K562 (cell line): ENCODE data around the gene EHBP1. TPM values are rescaled to one million over a fixed set of nuclear protein-coding genes. Genes with fewer than 3 reads are reported as not detected.

Experiments used
- ATAC-seq: fragments of 200-7000 bp; cut with Tn5 transposase; 3 replicates; pipeline ENCODE4 v1.9.1; 2020; ENCODE audit warnings: moderate library complexity
- BruUV-seq: library from RNA; stranded (reverse); fragments of 400-500 nt; replicated peaks from 2 replicates; lab custom pipeline; 2021; lab: Mats Ljungman, UMichigan
- CTCF ChIA-PET: fragments of 300-600 bp; formaldehyde crosslinking; extraction: SDS; loops from one replicate; lab custom pipeline; 2021; ENCODE audit warnings: low intra/inter-chr PET ratio; lab: Yijun Ruan, JAX
- POLR2A ChIA-PET: fragments of 300-600, 350-650 bp; sonication (Branson Sonifier 250); formaldehyde crosslinking; extraction: SDS; loops from one replicate; lab custom pipeline; 2021; ENCODE audit warnings: antibody characterized with exemption, inconsistent platforms; lab: Yijun Ruan, JAX
- DNase-seq, 4 experiments: peaks; one replicate each; pipeline versions ENCODE4 v3.0.0 to v3.0.0-alpha.2; 2011 to 2018; ENCODE audit warnings: low spot score in 3 of 4, mixed read lengths in 3 of 4; ENCODE audit errors: extremely low read depth in 1 of 4
- FAIRE-seq: peaks from 2 replicates; lab custom pipeline; 2011; peaks lifted over from hg19 to GRCh38; lab: Jason Lieb, UNC
- H2AFZ ChIP-seq: 2 replicates; pipeline ENCODE4 v1.6.0; 2011; ENCODE audit warnings: low read depth, low read length, control low read depth, inconsistent platforms
- H3K27ac ChIP-seq: fragments of 200-600 bp; 3 replicates; pipeline ENCODE4 v1.8.0; 2011; ENCODE audit warnings: low read depth, mild to moderate bottlenecking, control low read depth, inconsistent platforms, low read length, moderate library complexity, mixed read lengths; ENCODE audit errors: extremely low read depth
- H3K27me3 ChIP-seq, 2 experiments: fragments of 300-600 bp in 1 of 2; 2 replicates in 1 of 2; 3 replicates in 1 of 2; pipeline versions ENCODE4 v1.6.0 to v1.8.0; 2011; ENCODE audit warnings: inconsistent platforms in 2 of 2, low read length in 2 of 2, mild to moderate bottlenecking in 1 of 2, mixed read lengths in 1 of 2, moderate library complexity in 1 of 2; ENCODE audit not compliant: control insufficient read depth in 2 of 2, insufficient read depth in 2 of 2
- H3K36me3 ChIP-seq: fragments of 300-600 bp; 3 replicates; pipeline ENCODE4 v1.8.0; 2011; ENCODE audit warnings: mild to moderate bottlenecking, low read length, inconsistent platforms; ENCODE audit not compliant: control insufficient read depth, insufficient read depth
- H3K4me1 ChIP-seq, 2 experiments: fragments of 200-600 bp in 1 of 2; replicated peaks in 1 of 2; 2 replicates in 1 of 2; 3 replicates in 1 of 2; pipeline versions ENCODE4 v1.5.1 to v1.8.0; 2011; ENCODE audit warnings: inconsistent platforms in 2 of 2, low read length in 2 of 2, mild to moderate bottlenecking in 1 of 2, mixed read lengths in 1 of 2, moderate library complexity in 1 of 2; ENCODE audit not compliant: control insufficient read depth in 2 of 2, insufficient read depth in 2 of 2
- H3K4me2 ChIP-seq: 2 replicates; pipeline ENCODE4 v1.6.1; 2011; ENCODE audit warnings: low read length, control low read depth, inconsistent platforms, mixed read lengths; ENCODE audit not compliant: insufficient read depth
- H3K4me3 ChIP-seq: fragments of 200-600 bp; sonication (generic), shearing (Covaris generic); 2 replicates; pipeline ENCODE4 v1.5.1; 2016; ENCODE audit warnings: control low read depth, inconsistent platforms
- H3K79me2 ChIP-seq: fragments of 200-600 bp; 3 replicates; pipeline ENCODE4 v1.8.0; 2011; ENCODE audit warnings: low read length, inconsistent platforms; ENCODE audit not compliant: control insufficient read depth, insufficient read depth
- H3K9ac ChIP-seq, 2 experiments: 2 replicates each; pipeline versions ENCODE4 v1.6.0 to v1.6.1; 2011; ENCODE audit warnings: low read depth in 2 of 2, low read length in 2 of 2, control low read depth in 1 of 2, inconsistent platforms in 1 of 2, mild to moderate bottlenecking in 1 of 2, mixed read lengths in 1 of 2; ENCODE audit not compliant: insufficient read depth in 1 of 2
- H3K9me1 ChIP-seq: one replicate; pipeline ENCODE4 v1.6.0; 2011; ENCODE audit warnings: inconsistent platforms, mild to moderate bottlenecking, low read length, moderate library complexity; ENCODE audit not compliant: control insufficient read depth, insufficient read depth
- H3K9me3 ChIP-seq: replicated peaks from 2 replicates; pipeline ENCODE4 v1.5.1; 2011; ENCODE audit warnings: low read depth, low read length, inconsistent platforms; ENCODE audit not compliant: control insufficient read depth, insufficient read depth
- H4K20me1 ChIP-seq: replicated peaks from 2 replicates; pipeline ENCODE4 v1.6.1; 2011; ENCODE audit warnings: low read length, inconsistent platforms, mixed read lengths; ENCODE audit not compliant: control insufficient read depth, insufficient read depth
- AFF4 ChIP-seq: sonication (generic); formaldehyde crosslinking; IDR thresholded peaks from 2 replicates; pipeline ENCODE4 v1.8.0; 2023; ENCODE audit warnings: mild to moderate bottlenecking, missing genetic modification reagents
- CGGBP1 ChIP-seq: fragments of 250-450 bp; sonication (Bioruptor Pico); IDR thresholded peaks from 2 replicates; pipeline ENCODE4 v1.9.0; 2021; ENCODE audit warnings: mild to moderate bottlenecking
- DPF2 ChIP-seq: fragments of 450-650 bp; IDR thresholded peaks from 2 replicates; pipeline ENCODE4 v1.6.1; 2016
- EHMT2 ChIP-seq: fragments of 450-650 bp; IDR thresholded peaks from 2 replicates; pipeline ENCODE4 v1.6.1; 2018; ENCODE audit warnings: antibody characterized with exemption
- EP300 ChIP-seq: IDR thresholded peaks from 2 replicates; pipeline ENCODE4 v1.6.1; 2012; ENCODE audit warnings: low read length, improper control_type of control experiment
- JUN ChIP-seq, 2 experiments: sonication (generic) in 1 of 2; formaldehyde crosslinking in 1 of 2; IDR thresholded peaks; 2 replicates each; pipeline versions ENCODE4 v1.6.1 to v1.8.0; 2012 to 2022; ENCODE audit warnings: borderline replicate concordance in 2 of 2, mild to moderate bottlenecking in 2 of 2, improper control_type of control experiment in 1 of 2, low read depth in 1 of 2, low read length in 1 of 2, missing genetic modification reagents in 1 of 2
- MYBL2 ChIP-seq, 2 experiments: fragments of 450-650 bp in 1 of 2; sonication (generic) in 1 of 2; formaldehyde crosslinking in 1 of 2; IDR thresholded peaks; 2 replicates each; pipeline versions ENCODE4 v1.6.1 to v1.8.1; 2017 to 2022; ENCODE audit warnings: borderline replicate concordance in 1 of 2, inconsistent platforms in 1 of 2, low read depth in 1 of 2, mild to moderate bottlenecking in 1 of 2, missing genetic modification reagents in 1 of 2, moderate library complexity in 1 of 2
- PBX2 ChIP-seq, 2 experiments: IDR thresholded peaks in 1 of 2; conservative IDR thresholded peaks in 1 of 2; 2 replicates each; pipeline ENCODE4 v1.6.1; 2016; ENCODE audit warnings: low read depth in 2 of 2, mild to moderate bottlenecking in 1 of 2, missing compliant biosample characterization in 1 of 2, missing genetic modification characterization in 1 of 2, moderate library complexity in 1 of 2
- SMARCC2 ChIP-seq: fragments of 450-650 bp; IDR thresholded peaks from 2 replicates; pipeline ENCODE4 v1.6.1; 2017; ENCODE audit warnings: antibody characterized with exemption, moderate library complexity, mild to moderate bottlenecking, low read depth
- TAF9B ChIP-seq: fragments of 450-650 bp; IDR thresholded peaks from 2 replicates; pipeline ENCODE4 v1.6.1; 2018; ENCODE audit warnings: mild to moderate bottlenecking; ENCODE audit not compliant: partially characterized antibody
- TEAD4 ChIP-seq, 2 experiments: sonication (generic) in 1 of 2; formaldehyde crosslinking in 1 of 2; IDR thresholded peaks; 2 replicates each; pipeline versions ENCODE4 v1.6.1 to v1.8.0; 2012 to 2022; ENCODE audit warnings: borderline replicate concordance in 1 of 2, inconsistent platforms in 1 of 2, low read length in 1 of 2, mild to moderate bottlenecking in 1 of 2, missing genetic modification reagents in 1 of 2
- ZNF384 ChIP-seq: IDR thresholded peaks from 2 replicates; pipeline ENCODE4 v1.6.1; 2012; ENCODE audit warnings: low read depth, low read length, improper control_type of control experiment
- ZNF589 ChIP-seq: fragments of 200-800 bp; sonication (Bioruptor generic); IDR thresholded peaks from 2 replicates; pipeline ENCODE4 v1.6.1; 2016; ENCODE audit warnings: low read depth, missing genetic modification characterization, missing compliant biosample characterization
- in situ Hi-C: fragments of 300-500 bp; cut with MboI; formaldehyde crosslinking; loops from 4 replicates; pipeline ENCODE4 v1.15.0; 2018; ENCODE audit warnings: inconsistent platforms, mixed read lengths
- intact Hi-C: fragments of 100-400 bp; cut with micrococcal nuclease; formaldehyde crosslinking; loops from 2 replicates; pipeline ENCODE4 v1.14.2; 2022
- polyA plus RNA-seq, 8 experiments: library from polyadenylated mRNA; depleted of rRNA in 4 of 8; stranded (reverse) in 5 of 8; unstranded in 3 of 8; fragments of >200 nt; fragmentation: Nextera tagmentation in 2 of 8; fragmentation: Illumina TruSeq in 1 of 8; extraction: Ambion mirVana in 2 of 8; extraction: Trizol in 1 of 8; gene quantifications; 2 replicates each; pipeline versions ENCODE4 v1.2.1 to v1.2.3, GENCODE V29; 2011 to 2014; ENCODE audit warnings: inconsistent platforms in 1 of 8, missing spikeins in 1 of 8
- total RNA-seq, 7 experiments: library from RNA; depleted of rRNA in 6 of 7; stranded (reverse); fragments of >200 nt in 6 of 7; fragmentation: Illumina TruSeq in 2 of 7; extraction: Trizol in 2 of 7; gene quantifications; 2 replicates each; pipeline versions ENCODE4 v1.2.1 to v1.2.3, GENCODE V29; 2011 to 2021; ENCODE audit warnings: low replicate concordance in 1 of 7

Gene EHBP1
- total and polyA plus RNA-seq, 9 of the 15 experiments (the other 6 are each of a cell fraction or from before 2014, with no cell fraction given), result 8.9 to 26.6 (median 19.3) TPM

GRCh38 chr2:62920070-62920469, 214.6 kb downstream of the EHBP1 start:
- peak; percentile 73 for FAIRE-seq
- peak; percentile 85 for TF ChIP-seq MYBL2 (IDR thresholded peaks at IDR 0.05; ENCODE audit: low read depth)
- TF ChIP-seq MYBL2 (CRISPR knock-in tag; IDR thresholded peaks at IDR 0.05; ENCODE audit: borderline replicate concordance), result no peak
- TF ChIP-seq TEAD4 (IDR thresholded peaks at IDR 0.05; ENCODE audit: low read length), result peak; percentile 71
- TF ChIP-seq TEAD4 (CRISPR knock-in tag; IDR thresholded peaks at IDR 0.05; ENCODE audit: borderline replicate concordance), result no peak
- TF ChIP-seq DPF2, result peak; percentile 93
- no peak for TF ChIP-seq AFF4
- 0 out of 2 replicates have a peak, but pooled peaks have one; percentile 57 for TF ChIP-seq JUN (IDR thresholded peaks at IDR 0.05; ENCODE audit: borderline replicate concordance, low read depth, low read length)
- TF ChIP-seq JUN (CRISPR knock-in tag; IDR thresholded peaks at IDR 0.05; ENCODE audit: borderline replicate concordance), result no peak
- no peak for TF ChIP-seq CGGBP1 (CRISPR knock-in tag)
- peak; percentile 31; the same call in 1 of the 2 replicates for TF ChIP-seq ZNF384
- TF ChIP-seq TAF9B, result peak; percentile 17
- peak; percentile 70; the same call in 1 of the 2 replicates for TF ChIP-seq EP300
- peak; percentile 63; the same call in 1 of the 2 replicates for TF ChIP-seq EHMT2
- TF ChIP-seq SMARCC2, result 0 out of 2 replicates have a peak, but pooled peaks have one; percentile 54
- TF ChIP-seq ZNF589 (CRISPR knock-in tag), result no peak
- no peak for TF ChIP-seq PBX2 (CRISPR knock-in tag; IDR thresholded peaks at IDR 0.05; ENCODE audit: low read depth)
- peak; percentile 37; the same call in 1 of the 2 replicates for TF ChIP-seq PBX2 (tag; conservative IDR thresholded peaks at IDR 0.05; ENCODE audit: low read depth)

More at GRCh38 chr2:62920070-62920469, 214.6 kb downstream of the EHBP1 start:
- Histone ChIP-seq H3K4me1 (peaks cover 0 to 9% of the 10 kb centered on the region in 2 experiments; a peak in 3 of 5 replicates), H2AFZ (no peak overlapping the region), H3K27ac (peak overlapping the region; percentile 58), H4K20me1 (no peaks in the 10 kb centered on the region), H3K4me3 (no peak overlapping the region), H3K27me3 (no peaks in the 10 kb centered on the region), H3K79me2 (no peaks in the 10 kb centered on the region), H3K9me3 (peaks cover 1% of the 10 kb centered on the region; the same call in 1 of the 2 replicates), H3K9me1 (no peaks in the 10 kb centered on the region), H3K36me3 (no peaks in the 10 kb centered on the region; the same call in 2 of the 3 replicates), H3K9ac (no peak overlapping the region; a peak in 1 of 4 replicates), H3K4me2 (no peak overlapping the region)
- in situ Hi-C loops (no loop called here), intact Hi-C loops (no loop called here)
- ChIA-PET POLR2A (no interaction called here), CTCF (no interaction called here)
- BruUV-seq, result no TSS peak
- DNase-seq (peak in 2 of 4 experiments; percentile 17 to 55), ATAC-seq (peak; percentile 72)
